ENCODE data around the gene EIF3J. TPM values are rescaled to one million over a fixed set of nuclear protein-coding genes. Genes with fewer than 3 reads are reported as not detected.

The EIF3J gene
- total RNA-seq, 1 experiment from 2014 or later, result 129 TPM

- Histone ChIP-seq H2BK20ac (ENCODE audit: low read depth, low read length, poor library complexity, severe bottlenecking) (no peak overlapping the region), H3K79me2 (ENCODE audit: insufficient read depth, low read length) (no peaks in the 10 kb centered on the region), H3K56ac (ENCODE audit: insufficient read length, low read depth, low read length) (no peak overlapping the region), H3K23me2 (ENCODE audit: insufficient read length, low read depth, low read length, poor library complexity, severe bottlenecking) (no peaks in the 10 kb centered on the region), H3K79me1 (ENCODE audit: insufficient read depth, low read depth, low read length, poor library complexity, severe bottlenecking) (peaks cover 2% of the 10 kb centered on the region), H2BK120ac (ENCODE audit: low read depth, low read length, poor library complexity, severe bottlenecking) (no peak overlapping the region), H4K20me1 (ENCODE audit: control insufficient read depth, insufficient read depth, insufficient read length) (no peaks in the 10 kb centered on the region), H3K4me1 (ENCODE audit: insufficient read depth, low read length) (no peaks in the 10 kb centered on the region), H2BK12ac (ENCODE audit: insufficient read length, low read depth, low read length) (no peak overlapping the region), H3K14ac (ENCODE audit: insufficient read depth, low read length) (no peak overlapping the region), H2AK5ac (ENCODE audit: insufficient read length, low read length) (no peak overlapping the region), H2BK15ac (ENCODE audit: low read depth, low read length) (no peak overlapping the region), H3K9ac (ENCODE audit: extremely low read depth, insufficient read length, low read length) (no peak overlapping the region), H2AFZ (ENCODE audit: low read length) (no peak overlapping the region), H4K8ac (replicated peaks; ENCODE audit: insufficient read length, low read depth, low read length) (no peak overlapping the region), H4K91ac (ENCODE audit: insufficient read length, low read depth, low read length) (no peak overlapping the region), H3T11ph (ENCODE audit: low read length) (no peak overlapping the region), H3K9me3 (ENCODE audit: control insufficient read depth, low read depth, low read length) (no peaks in the 10 kb centered on the region), H3K27me3 (ENCODE audit: insufficient read depth, low read length) (no peaks in the 10 kb centered on the region), H3K4ac (ENCODE audit: low read depth, low read length) (no peak overlapping the region), H4K5ac (ENCODE audit: insufficient read length, low read depth, low read length) (no peak overlapping the region), H3K23ac (ENCODE audit: insufficient read length, low read depth, low read length) (no peak overlapping the region), H3K27ac (ENCODE audit: insufficient read length, low read depth, low read length) (no peak overlapping the region), H3K4me2 (ENCODE audit: insufficient read depth, insufficient read length, low read length) (no peak overlapping the region), H3K18ac (ENCODE audit: insufficient read length, low read depth, low read length) (no peak overlapping the region), H2BK5ac (ENCODE audit: insufficient read length, low read length) (no peak overlapping the region)
- Mint-ChIP-seq H3K4me3 (no peak overlapping the region), H3K9me3 (no peaks in the 10 kb centered on the region), H3K4me1 (no peaks in the 10 kb centered on the region), H3K27ac (no peak overlapping the region), H3K27me3 (ENCODE audit: low read depth) (no peaks in the 10 kb centered on the region), H3K36me3 (ENCODE audit: insufficient read depth in 1 of 3, low read depth in 3 of 3) (peaks cover 20 to 40% (median 33%) of the 10 kb centered on the region in 3 experiments)
- no CpG with 5 or more reads among the region's 2 CpGs for WGBS (ENCODE audit: extremely low coverage, insufficient read length, low lambda C conversion rate)
- DNase-seq, result no peak
- TF ChIP-seq CTCF (conservative IDR thresholded peaks at IDR 0.05), result no peak
Observed at GRCh38 chr15:44580105-44580504, 43.2 kb downstream of the EIF3J start.
